Measurements from ENCODE around the gene ABCA9. TPM values are rescaled to one million over a fixed set of nuclear protein-coding genes. Genes with fewer than 3 reads are reported as not detected.

Gene ABCA9
- total and polyA plus RNA-seq, 2 donors from 2014 or later = 0.45 to 2.0 TPM

- peaks cover 0 to under 1% (median 0%) of the 10 kb centered on the region in 3 donors for H3K9me3 ChIP-seq (ENCODE audit: control insufficient read depth in 2 of 3, insufficient read depth in 1 of 3, low read length in 3 of 3)
- FAIRE-seq (no peak), DNase-seq (peak in 1 of 5 donors; percentile 15)
- H3K4me3 ChIP-seq (ENCODE audit: low read length in 3 of 3) = no peak overlapping the region
- intact Hi-C loops (cut with DNase I) = no loop called here
- H3K27me3 ChIP-seq (ENCODE audit: control insufficient read depth, insufficient read depth, low read length) = no peaks in the 10 kb centered on the region
- no peak overlapping the region for H3K27ac ChIP-seq (ENCODE audit: low read depth in 2 of 2, low read length in 2 of 2)
- no peak for TF ChIP-seq CTCF (IDR thresholded peaks at IDR 0.05; ENCODE audit: borderline replicate concordance, extremely low read depth, insufficient read depth)
- H3K4me1 ChIP-seq (ENCODE audit: control insufficient read depth in 2 of 3, insufficient read depth in 2 of 3, low read depth in 1 of 3, low read length in 3 of 3) = no peaks in the 10 kb centered on the region
- no peak overlapping the region for H3K9ac ChIP-seq (ENCODE audit: low read length in 3 of 3)
- H3K36me3 ChIP-seq (ENCODE audit: control insufficient read depth in 2 of 3, insufficient read depth in 3 of 3, low read length in 3 of 3) = no peaks in the 10 kb centered on the region
These were observed 9.5 kb downstream of the ABCA9 start for GRCh38 chr17:69050999-69051775.

GRCh38 chr17:69048634-69049033 lies 12.1 kb downstream of the ABCA9 start:
- no peak overlapping the region for H3K27ac ChIP-seq (ENCODE audit: low read depth in 2 of 2, low read length in 2 of 2)
- no peaks in the 10 kb centered on the region for H3K27me3 ChIP-seq (ENCODE audit: control insufficient read depth, insufficient read depth, low read length)
- FAIRE-seq (no peak), DNase-seq (no peak)
- no peak overlapping the region for H3K4me3 ChIP-seq (ENCODE audit: low read length in 3 of 3)
- no peaks in the 10 kb centered on the region for H3K9me3 ChIP-seq (ENCODE audit: control insufficient read depth in 2 of 3, insufficient read depth in 1 of 3, low read length in 3 of 3)
- no peaks in the 10 kb centered on the region for H3K36me3 ChIP-seq (ENCODE audit: control insufficient read depth in 2 of 3, insufficient read depth in 3 of 3, low read length in 3 of 3)
- H3K9ac ChIP-seq (ENCODE audit: low read length in 3 of 3) = no peak overlapping the region
- intact Hi-C loops (cut with DNase I) = no loop called here
- no peaks in the 10 kb centered on the region for H3K4me1 ChIP-seq (ENCODE audit: control insufficient read depth in 2 of 3, insufficient read depth in 2 of 3, low read depth in 1 of 3, low read length in 3 of 3)
- no peak for TF ChIP-seq CTCF (IDR thresholded peaks at IDR 0.05; ENCODE audit: borderline replicate concordance, extremely low read depth, insufficient read depth)

- Histone ChIP-seq H3K27me3 (ENCODE audit: control insufficient read depth, insufficient read depth, low read length) (no peaks in the 10 kb centered on the region), H3K27ac (ENCODE audit: low read depth in 2 of 2, low read length in 2 of 2) (no peak overlapping the region), H3K9ac (ENCODE audit: low read length in 3 of 3) (no peak overlapping the region), H3K4me1 (ENCODE audit: control insufficient read depth in 2 of 3, insufficient read depth in 2 of 3, low read depth in 1 of 3, low read length in 3 of 3) (no peaks in the 10 kb centered on the region), H3K36me3 (ENCODE audit: control insufficient read depth in 2 of 3, insufficient read depth in 3 of 3, low read length in 3 of 3) (no peaks in the 10 kb centered on the region), H3K9me3 (ENCODE audit: control insufficient read depth in 2 of 3, insufficient read depth in 1 of 3, low read length in 3 of 3) (no peaks in the 10 kb centered on the region), H3K4me3 (ENCODE audit: low read length in 3 of 3) (no peak overlapping the region)
- no peak for TF ChIP-seq CTCF (IDR thresholded peaks at IDR 0.05; ENCODE audit: borderline replicate concordance, extremely low read depth, insufficient read depth)
- no peak for FAIRE-seq
- intact Hi-C loops (cut with DNase I) = no loop called here
- peak; percentile 46 to 80 (median 62) for DNase-seq
These were observed 13.1 kb downstream of the ABCA9 start for GRCh38 chr17:69047368-69048263.
